GM18498 (cell line): ENCODE results near the gene EXOC6B.
A peak's percentile ranks its signal among the peaks of the same experiment; 100 is the strongest.
"Not testable (repeated sequence)": the region's sequence is repeated elsewhere in the genome, so short reads cannot be mapped to it uniquely, and the experiment has no call there.

Source experiments
- ATAC-seq: cut with Tn5 transposase; IDR thresholded peaks from one replicate; pipeline ENCODE4 v1.9.1; 2021; ENCODE audit warnings: mild to moderate bottlenecking, moderate library complexity; ENCODE audit not compliant: unreplicated experiment

Gene EXOC6B

DNA sequence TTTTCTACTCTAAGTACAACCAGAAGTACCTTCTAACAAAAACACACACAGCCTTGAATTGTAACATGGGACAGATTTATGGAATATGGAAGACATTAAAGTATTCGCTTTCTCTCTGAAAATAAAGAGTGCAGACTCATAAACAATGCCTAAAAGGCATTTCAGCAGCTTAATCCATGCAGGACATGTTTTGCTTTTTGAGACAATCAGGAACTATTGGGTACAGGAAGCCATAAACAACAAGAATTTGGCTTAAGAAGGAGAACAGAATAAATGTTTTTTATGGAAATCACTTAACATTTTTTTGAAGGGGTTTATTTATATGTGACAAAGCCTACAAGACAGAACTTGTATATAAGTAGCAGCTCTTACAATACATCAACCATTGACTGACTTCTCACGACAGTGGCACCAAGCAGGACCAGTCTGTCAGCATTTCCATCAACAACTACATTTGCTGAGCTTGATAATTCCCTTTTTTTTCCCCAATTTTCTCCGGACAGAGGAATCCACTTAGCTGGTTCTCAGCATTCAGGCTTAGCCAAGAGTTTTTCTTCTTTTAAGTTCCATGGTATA, 140.1 kb downstream of the EXOC6B start:
- no peak for ATAC-seq

DNA sequence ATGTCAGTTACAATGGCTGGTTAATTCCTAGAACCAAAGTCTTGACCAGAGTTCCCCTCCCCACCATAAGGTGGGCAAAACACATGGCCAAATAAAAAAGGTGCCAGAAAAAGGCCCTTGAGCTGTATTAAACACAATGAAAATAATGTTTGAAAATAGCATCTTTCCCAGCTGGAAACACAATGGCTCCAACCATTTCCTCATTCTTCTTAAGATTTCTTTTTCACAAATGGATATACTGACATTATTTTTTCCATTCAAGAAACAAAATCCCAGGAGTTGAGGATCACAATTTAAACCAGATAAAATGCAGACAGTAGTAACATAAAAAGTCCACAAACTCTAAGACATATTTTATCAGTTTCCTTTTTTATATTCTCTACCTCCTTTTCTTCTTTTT, 143.8 kb downstream of the EXOC6B start:
- ATAC-seq: no peak

DNA sequence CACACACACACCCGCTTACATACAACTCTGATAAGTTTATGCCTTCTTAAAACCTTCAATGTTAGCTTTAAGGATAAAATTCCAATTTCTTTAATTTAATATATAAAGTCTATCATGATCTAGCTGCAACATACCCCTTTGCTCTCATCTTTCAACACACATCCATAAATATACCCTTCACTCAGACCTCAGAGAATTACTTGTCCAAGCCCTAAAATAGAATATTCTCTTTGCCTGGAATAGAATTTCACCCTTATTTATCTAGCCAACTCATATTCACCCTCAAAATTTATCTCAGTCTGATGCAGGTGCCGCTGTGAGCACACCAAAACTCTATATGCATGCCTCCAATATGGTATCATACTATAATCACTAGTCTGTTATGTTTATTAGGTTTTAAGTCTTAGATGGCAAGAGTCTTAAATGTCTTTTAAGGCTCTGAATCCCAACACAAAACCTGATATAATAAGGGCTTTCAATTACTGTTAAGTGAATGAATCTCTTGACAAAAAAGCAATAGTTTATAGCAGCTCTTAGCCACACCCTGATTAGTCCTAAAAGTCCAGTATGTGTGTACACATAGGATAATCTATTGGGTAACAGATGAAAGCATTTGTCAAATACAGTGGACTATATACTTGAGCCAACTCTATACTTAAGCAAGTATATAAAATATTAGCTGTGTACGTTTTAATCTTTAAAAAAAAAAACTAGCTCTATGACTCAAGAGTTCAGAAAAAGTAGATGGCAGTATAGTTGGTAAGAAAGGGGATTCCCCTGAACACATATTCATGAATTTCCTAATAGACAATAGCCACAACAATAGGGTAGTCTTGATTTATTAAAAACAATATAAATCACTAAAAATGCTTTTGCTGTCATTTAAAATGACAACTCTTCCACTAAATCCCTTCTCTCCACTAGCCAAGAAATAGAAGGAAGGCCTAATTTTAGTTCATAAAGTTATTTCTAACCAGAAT, 144.5 kb downstream of the EXOC6B start:
- ATAC-seq: no peak

DNA sequence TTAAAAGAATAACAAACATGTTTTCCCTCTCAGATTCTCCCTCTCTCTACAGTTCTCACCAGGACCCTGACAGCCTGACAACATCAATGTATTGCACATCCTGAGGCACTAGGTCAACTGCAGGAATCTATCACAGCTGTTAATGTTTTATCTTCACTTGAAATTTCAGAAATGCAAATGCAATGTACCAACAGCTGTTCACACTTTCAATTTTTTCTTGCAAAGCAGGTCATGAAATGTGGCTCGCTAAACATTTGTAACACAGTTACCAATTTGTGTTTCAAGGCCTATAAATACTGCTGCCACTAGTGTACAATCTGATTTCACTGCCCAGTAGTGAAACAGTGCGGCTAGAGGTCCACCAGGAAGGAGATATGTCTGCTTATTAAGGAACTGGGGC, 147.8 kb downstream of the EXOC6B start:
- ATAC-seq: peak; percentile 78

DNA sequence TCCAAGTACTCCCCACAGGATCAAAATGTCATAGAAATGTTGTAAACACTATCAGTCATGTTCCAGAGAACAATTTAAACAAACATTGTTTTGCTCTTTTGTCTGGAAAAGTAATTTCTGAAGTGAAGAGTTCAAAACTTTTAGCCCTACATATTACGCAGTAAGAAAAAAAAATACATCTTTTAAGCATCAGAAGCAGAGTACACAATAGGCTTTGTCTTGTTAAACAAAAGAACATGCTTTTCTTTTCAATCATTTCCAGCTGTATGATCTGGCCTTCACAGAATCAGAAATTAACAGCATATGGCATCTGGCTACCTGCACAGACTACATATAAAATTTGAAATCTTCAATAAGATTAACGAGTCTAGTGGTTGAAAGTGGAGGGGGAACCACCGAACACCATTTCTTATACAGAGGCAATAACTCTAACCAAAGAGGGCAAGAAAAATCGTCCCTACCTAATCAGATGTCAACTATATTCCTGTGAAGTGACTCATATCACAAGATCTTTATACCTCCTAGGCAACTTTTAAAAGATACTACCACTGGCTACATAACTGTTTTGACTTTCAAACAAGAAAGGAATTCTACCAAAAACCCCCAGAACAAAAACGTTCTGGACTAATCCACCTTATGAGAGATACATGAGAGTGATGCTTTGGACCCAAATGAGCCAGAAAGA, 149.3 kb downstream of the EXOC6B start:
- no peak for ATAC-seq

DNA sequence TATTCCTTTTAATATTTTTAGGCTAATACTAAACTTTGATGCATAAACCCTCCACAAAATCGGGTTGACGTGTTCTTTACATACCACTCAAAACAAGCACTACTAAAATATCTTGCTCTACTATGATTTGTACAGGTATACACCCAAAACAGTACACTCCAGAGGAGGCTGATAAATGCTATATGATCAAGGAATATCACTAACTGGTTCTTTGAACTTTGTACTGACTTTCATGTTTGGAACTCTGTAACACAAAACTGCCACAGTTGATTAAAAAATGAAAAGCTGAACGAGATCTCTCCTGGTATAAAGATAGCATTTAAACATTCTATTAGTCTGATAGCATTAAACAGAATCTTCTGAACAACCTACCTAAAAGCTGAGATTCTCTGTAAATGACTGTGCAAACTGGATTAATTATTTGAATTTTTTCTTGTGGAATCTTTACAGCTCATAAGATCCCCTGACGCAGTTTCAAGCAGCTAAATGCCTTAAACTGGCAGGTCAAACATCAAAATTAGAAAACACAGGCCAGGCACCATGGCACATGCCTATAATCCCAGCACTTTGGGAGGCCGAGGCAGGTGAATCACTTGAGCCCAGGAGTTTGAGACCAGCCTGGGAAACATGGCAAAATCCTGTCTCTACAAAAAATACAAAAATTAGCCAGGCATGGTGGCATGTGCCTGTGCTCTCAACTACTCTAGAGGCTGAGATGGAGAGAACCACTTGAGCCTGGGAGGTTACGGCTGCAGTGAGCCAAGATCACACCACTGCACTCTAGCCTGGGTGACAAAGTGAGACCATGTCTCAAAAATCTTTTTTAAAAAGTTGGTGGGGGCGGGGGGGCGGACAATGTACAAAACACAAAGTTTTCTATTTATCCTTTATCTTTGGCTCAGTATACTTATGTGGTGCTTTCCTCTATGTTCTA, 150.6 kb downstream of the EXOC6B start:
- no peak for ATAC-seq

DNA sequence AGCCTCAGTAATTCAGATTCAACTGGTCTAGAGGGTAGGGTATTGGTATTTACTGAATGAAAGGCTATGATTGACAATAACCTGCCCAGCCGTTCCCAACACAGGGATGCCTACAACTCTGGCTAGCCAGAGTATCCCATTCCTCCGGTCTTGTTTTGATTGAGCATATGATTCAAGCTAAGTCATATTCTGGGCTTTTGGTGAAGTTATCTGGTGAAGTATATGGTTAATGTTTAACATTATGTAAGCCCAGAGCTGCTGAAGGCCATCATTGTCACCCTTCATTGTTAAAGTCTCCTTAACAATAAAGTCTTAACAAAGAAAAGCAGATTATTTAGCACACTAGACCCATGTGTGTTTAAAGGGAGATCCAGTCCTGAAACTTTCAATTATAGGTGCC, 152.6 kb downstream of the EXOC6B start:
- no peak for ATAC-seq

DNA sequence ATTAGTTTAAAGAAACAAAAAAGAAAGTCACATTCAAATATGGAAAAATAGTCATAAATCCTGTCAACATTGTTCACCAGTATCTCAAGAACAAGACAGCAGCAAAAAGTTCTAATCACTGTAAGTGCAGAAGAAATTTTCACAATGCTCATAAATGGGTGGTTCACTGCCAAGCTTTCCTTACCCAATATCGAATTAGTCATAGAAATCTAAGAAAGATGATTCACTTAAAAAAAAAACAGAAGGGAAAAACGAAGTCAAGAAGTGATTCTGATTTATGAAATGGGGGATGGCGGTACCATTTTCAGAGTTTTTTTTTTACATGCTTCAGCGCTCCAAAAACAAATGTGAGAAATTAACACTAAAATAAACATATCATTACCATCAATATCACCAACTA, 156.7 kb downstream of the EXOC6B start:
- ATAC-seq: no peak

DNA sequence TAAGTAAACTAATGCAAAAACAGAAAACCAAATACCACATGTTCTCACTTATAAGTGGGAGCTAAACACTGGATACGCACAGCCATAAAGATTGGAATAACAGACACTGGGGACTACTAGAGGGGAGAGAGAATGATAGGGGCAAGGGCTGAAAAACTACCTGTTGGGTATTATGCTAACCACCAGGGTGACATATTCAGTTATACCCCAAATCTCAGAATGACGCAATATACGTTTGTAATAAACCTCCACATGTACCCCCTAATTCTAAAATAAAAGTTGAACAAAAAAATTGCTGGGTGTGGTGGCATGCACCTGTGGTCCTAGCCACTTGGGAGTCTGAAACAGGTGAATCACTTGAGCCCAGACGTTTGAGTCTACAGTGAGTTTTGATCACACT, 157.2 kb downstream of the EXOC6B start:
- no peak for ATAC-seq

DNA sequence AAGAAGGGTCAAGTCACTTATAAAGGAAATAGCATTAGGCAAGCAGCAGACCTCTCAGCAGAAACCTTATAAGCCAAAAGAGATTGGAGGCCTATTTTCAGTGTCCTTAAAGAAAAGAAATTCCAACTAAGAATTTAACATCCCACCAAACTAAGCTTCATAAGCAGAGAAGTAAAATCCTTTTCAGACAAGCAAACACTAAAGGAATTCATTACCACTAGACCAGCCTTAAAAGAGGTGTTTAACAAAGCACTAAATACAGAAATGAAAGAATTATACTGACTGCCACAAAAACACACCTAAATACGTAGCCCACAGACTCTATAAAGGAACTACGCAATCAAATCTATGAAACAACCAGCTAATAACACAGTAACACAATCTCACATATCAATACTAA, 160.4 kb downstream of the EXOC6B start:
- ATAC-seq: no peak

DNA sequence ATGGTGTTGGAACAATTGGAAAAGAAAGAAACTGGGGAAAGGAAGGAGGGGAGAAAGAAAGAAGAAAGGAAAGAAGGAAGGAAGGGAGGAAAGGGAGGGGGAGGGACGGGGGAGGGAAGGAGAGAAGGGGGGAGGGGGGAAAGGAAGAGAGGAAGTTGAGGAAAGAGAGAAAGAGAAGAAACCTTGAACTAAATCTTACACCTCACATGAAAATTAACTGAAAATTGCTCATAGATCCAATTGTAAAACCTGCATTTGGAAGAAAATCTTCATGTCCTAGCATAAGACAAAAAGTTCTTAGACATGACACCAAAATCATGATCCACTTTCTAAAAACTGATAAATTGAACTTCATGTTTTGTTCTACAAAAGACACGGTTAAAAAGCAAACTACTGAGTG, 163.8 kb downstream of the EXOC6B start:
- no peak for ATAC-seq

DNA sequence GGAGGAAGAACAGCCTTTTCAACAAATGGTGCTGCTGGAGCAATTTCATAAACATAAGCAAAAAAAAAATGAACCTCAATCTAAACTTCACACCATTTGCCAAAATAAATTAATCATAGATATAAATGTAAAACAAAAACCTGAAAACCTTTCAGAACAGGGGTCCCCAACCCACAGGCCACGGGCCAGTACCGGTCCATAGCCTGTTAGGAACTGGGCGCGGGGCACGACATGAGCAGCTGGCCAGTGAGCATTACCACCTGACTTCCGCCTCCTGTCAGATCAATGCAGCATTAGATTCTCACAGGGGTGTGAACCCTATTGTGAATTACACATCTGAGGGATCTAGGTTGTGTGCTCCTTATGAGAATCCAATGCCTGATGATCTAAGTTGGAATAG, 176.0 kb downstream of the EXOC6B start:
- no peak for ATAC-seq

DNA sequence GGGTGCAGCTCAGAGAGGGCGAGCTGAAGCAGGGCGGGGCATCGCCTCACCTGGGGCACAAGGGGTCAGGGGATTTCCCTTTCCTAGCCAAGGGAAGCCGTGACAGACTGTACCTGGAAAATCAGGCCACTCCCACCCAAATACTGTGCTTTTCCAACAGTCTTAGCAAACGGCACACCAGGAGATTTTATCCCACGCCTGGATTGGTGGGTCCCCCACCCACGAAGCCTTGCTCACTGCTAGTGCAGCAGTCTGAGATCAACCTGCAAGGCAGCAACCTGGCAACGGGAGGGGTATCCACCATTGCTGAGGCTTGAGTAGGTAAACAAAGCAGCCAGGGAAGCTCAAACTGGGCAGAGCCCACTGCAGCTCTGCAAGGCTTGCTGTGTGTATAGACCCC, 184.6 kb downstream of the EXOC6B start:
- ATAC-seq: not testable (repeated sequence)

DNA sequence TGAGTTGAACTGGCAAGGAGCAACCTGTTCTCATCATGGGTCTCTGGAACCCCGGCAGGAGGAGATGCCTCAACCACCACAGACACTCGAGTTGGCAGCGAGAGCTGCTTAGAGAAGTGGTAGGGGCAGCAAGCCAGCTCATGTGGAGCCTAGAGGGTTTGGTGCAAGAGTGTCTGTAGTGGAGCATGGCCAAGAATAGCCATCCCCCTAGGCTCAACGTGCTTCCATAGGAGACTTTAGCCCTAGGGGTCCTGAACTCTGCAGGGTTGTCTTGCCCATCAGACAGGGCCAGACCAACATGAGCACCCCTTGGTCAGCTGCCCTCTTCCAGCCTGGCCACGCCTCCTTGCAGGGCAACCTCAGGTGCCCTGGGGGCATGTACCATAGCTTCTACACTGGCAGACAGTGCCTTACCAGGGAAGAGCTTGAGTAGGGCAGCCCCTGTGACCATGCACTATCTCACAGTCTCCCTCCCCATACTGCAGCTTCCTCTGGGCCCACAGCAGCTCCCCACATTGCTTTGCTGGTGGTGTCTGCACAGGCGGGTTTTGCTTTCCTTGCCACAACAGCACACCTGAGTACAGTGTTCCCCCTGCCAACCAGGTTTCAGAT, 187.1 kb downstream of the EXOC6B start:
- no peak for ATAC-seq

DNA sequence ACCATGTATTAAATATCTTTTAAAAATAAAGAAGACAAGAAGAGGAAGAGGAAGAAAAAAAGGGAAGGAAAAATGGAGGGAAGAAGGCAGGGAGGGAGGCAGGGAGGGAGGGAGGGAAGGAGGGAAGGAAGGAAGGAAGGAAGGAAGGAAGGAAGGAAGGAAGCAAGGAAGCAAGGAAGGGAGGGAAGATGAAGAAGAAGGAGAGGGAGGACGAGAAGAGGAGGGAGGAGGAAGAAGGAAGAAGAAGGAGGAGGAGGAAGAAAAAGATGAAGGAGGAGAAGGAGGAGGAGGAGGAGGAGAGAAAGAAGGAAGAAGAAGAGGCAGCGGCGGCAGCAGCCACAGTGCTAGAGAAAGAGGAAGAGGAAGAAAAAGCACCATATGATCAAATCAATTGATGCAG, 189.6 kb downstream of the EXOC6B start:
- no peak for ATAC-seq

DNA sequence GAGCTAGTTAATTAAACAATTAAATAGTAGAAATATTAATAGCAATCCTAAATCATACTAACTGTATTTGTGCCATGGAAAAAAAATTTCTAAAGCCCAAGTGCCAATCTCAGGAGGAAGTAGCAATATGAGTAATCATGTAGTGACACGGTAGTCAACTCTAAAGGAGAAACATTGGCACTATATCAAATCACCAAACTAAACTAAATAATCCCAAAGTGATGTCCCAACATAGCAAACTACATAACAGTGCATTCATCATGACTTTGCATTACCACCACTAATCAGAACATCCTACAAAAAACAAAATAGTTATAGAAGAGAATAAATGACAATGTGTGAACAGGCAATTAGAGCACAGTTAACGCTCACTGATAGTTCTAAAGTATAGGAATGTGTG, 195.1 kb downstream of the EXOC6B start:
- ATAC-seq: no peak

DNA sequence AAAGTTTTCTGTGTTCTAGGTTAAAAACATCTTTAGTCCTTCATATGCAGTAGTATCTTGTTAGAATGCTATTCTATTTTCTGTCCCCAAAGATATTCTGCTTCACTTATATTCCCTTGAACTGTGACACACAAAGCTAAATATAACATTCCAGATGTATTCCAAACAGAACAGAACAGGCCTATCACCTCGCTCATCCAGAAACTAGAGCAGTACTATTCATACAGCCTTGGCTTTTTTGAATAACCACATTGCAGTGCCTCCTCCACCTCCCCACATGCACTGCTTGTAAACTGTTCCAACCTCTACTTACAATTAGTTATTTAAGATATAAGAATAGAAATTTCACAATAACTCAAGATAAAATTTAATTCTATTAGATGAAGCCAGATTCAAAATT, 196.8 kb downstream of the EXOC6B start:
- ATAC-seq: no peak

DNA sequence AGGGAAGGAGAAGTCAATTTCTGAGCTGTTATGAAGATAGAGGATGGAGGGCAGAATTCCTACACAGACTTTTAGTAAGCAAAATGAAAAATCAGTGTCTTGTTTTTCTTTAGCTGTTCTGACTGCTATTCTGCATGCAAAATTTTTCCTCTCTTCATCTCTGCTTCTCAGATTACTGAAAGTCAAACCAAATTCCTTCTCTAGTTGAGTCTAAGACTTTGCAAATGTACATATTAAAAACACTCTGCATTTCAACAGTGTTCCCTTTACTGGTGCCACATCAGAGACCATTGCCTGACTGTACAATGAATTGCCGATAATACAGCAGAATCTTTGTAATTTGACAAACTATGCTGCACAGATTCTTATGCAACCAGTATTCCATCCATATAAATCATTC, 198.8 kb downstream of the EXOC6B start:
- ATAC-seq: no peak

DNA sequence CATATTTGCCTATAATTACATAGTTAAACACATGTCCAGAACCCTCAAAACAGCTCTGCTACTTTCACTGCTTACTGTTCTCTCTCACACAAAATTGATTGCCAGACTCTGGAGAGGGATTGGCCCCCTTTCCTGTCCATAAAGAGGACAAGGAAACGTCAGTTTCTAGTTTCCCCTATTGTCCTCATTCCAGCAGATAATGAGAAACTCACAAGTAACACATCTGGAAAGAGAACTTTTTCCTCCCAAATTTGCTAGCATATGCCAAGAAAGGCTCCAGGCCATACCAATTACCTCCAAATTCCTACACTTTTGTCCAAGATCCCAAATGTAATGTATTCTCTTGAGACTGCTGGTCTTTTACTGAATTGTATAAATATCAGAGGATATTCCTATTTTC, 200.5 kb downstream of the EXOC6B start:
- no peak for ATAC-seq

DNA sequence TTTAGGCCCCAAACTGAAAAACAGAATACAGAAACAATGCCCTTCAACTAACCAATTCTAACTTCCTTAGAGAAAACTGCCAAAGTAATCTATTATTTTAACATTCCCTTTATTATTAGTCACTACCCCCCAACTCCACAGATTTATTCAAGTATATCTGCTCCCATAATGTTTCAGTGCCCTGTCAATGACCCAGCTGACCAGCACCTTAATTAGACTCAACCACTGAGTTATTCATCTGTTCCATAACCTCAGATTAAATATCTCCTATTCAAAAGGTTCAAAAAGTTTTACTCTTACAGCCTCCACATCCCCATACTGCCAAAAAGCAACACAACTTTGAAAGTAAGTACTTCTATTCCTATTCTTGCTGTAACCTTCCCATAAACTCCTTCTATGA, 202.4 kb downstream of the EXOC6B start:
- no peak for ATAC-seq
